AG09309 (cell line): ENCODE measurements around the gene NR5A1.

Experiments used
- DNase-seq: peaks from one replicate; pipeline ENCODE4 v3.0.0-alpha.2; 2010; ENCODE audit warnings: low read depth
- H3K4me3 ChIP-seq: 2 replicates; pipeline ENCODE4 v1.5.1; 2011; ENCODE audit warnings: mild to moderate bottlenecking, low read depth, low read length, moderate library complexity; ENCODE audit not compliant: control insufficient read depth
- TF ChIP-seq, protein P1 (sequence below): IDR thresholded peaks from 2 replicates; pipeline ENCODE4 v1.5.1; 2011; ENCODE audit warnings: mild to moderate bottlenecking, low read depth, low read length, inconsistent platforms; ENCODE audit not compliant: insufficient read depth, control insufficient read depth; ENCODE audit errors: missing control alignments

NR5A1 gene

GRCh38 chr9:124500796-124501611, 6.2 kb downstream of the NR5A1 start:
- no peak for DNase-seq
- H3K4me3 ChIP-seq: no peak overlapping the region
- TF ChIP-seq, protein P1, sequence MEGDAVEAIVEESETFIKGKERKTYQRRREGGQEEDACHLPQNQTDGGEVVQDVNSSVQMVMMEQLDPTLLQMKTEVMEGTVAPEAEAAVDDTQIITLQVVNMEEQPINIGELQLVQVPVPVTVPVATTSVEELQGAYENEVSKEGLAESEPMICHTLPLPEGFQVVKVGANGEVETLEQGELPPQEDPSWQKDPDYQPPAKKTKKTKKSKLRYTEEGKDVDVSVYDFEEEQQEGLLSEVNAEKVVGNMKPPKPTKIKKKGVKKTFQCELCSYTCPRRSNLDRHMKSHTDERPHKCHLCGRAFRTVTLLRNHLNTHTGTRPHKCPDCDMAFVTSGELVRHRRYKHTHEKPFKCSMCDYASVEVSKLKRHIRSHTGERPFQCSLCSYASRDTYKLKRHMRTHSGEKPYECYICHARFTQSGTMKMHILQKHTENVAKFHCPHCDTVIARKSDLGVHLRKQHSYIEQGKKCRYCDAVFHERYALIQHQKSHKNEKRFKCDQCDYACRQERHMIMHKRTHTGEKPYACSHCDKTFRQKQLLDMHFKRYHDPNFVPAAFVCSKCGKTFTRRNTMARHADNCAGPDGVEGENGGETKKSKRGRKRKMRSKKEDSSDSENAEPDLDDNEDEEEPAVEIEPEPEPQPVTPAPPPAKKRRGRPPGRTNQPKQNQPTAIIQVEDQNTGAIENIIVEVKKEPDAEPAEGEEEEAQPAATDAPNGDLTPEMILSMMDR: no peak

DNA sequence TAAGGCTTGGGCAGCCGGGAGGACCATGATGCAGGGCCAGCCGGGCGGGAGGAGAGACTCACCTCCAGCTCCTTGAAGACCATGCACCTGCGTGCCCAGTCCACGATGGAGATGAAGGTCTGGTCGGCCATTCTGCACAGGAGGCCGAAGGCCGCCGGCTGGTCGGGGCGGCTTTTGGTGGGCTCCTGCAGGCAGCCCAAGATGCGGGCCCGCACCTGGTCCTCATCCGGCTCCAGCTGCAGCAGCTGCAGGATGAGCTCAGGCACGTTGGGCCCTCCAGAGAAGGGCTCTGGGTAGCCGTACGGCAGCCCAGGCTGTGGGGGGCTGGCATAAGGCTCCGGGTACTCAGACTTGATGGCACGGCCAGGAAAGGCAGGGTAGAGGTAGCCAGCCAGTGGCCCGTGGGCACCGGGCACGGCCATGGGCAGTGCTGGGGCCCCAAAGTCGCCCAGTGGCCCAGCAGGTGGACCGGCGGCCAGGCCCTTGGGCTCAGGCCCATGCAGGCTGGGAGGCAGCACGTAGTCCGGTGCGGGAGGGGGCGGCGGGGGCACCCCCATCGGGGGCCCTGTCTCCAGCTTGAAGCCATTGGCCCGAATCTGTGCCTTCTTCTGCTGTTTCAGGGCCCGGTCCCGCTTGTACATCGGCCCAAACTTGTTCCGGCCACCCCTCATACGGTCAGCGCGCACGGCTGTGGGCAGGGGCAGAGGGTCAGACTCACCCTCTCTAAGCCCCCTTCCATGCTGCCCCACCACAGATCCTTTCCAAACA, 7.0 kb downstream of the NR5A1 start:
- DNase-seq: no peak
- no peak overlapping the region for H3K4me3 ChIP-seq
- TF ChIP-seq, protein P1: no peak

DNA sequence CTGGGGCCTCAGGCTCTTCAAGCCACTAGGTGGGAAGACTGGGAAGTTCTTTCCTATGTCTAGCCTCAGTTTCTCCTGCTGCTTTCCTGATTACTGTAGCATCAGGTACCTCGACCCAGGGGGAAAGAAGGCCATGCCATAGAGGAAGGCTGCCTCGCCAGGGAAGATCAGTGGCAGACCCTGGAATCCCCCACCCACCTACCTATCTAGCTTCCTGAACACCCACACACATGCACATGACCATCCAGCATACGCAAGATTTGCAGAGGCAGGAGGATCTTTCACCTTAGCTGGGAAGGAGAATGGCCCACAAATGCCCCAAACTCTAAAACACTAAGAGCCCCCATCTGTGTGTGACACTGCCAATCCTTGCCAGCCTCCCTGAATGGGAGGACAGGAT, 8.0 kb downstream of the NR5A1 start:
- TF ChIP-seq, protein P1: no peak
- no peak for DNase-seq
- no peak overlapping the region for H3K4me3 ChIP-seq

- DNase-seq: no peak
- no peak overlapping the region for H3K4me3 ChIP-seq
- TF ChIP-seq, protein P1: no peak
Observed at GRCh38 chr9:124498499-124499146, 8.6 kb downstream of the NR5A1 start.

GRCh38 chr9:124498040-124498439, 9.2 kb downstream of the NR5A1 start:
- TF ChIP-seq, protein P1: no peak
- H3K4me3 ChIP-seq: no peak overlapping the region
- no peak for DNase-seq

DNA sequence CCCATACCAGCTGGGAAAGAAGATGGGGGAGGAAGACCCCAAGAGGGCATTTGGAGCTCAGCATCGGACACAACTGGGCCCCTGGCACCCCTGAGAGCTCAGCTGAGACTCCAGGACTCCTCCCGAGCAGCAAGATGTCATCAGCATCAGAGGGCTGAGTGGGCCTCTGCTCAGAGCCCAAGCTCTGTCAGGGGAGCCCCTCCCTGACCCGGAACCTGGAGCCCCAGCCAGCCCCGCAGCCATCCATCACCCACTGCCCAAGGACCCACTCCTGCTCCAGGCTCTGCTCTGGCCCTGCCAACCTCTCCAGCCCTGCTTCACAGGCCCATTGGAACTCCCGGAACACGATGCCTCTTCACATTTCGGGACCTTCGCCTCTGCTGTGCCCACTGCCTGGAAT, 9.8 kb downstream of the NR5A1 start:
- no peak overlapping the region for H3K4me3 ChIP-seq
- TF ChIP-seq, protein P1: no peak
- DNase-seq: no peak
